Stimulated activated naive CD4-positive, alpha-beta T cell (primary cell): ENCODE measurements around the gene AMIGO3.

ENCODE experiments used
- DNase-seq, 6 experiments: peaks; one replicate each; lab custom pipeline; 2025; lab: John Stamatoyannopoulos, UW

AMIGO3 gene

DNA sequence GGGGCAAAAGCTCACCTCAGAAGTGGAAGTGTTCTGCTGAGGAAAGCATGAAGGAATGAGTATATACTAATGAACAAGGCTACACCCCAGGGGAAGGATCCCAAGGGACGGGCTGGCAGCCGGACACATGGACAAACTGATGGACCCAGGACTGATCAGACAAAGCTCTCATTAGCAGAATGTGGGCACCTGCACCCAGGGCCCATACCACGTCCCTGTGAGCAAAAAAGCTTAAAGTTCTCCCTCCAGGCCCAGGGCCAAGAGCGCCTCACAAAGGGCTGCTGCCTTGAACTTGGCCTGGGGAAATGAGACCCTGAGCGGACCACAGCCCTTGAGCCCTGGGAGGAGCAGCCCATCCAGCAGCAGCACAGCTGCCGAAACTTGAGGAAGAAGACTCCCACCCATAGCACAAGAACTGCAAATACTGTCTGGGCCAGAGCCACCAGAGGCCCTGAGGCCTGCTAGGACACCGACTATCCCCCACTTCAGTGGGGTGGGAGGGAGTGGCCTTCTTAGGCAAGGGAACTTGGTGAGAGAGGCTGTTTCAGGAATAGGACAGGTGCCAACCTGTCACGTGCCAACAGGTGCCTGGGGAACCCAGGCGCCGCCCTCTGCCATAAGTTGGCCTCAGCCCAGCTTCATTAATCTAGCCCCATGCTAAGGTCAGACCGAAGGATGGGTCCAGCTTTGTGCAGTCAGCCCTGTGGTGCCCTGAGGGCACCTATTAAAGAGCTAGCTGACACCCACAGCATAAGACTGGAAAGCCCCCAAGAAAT lies 6.6 kb upstream of the AMIGO3 start:
- DNase-seq: no peak

GRCh38 chr3:49724586-49724985 lies 5.1 kb upstream of the AMIGO3 start:
- DNase-seq: peak in 4 of 6 experiments; percentile 28 to 54 (median 46)

DNA sequence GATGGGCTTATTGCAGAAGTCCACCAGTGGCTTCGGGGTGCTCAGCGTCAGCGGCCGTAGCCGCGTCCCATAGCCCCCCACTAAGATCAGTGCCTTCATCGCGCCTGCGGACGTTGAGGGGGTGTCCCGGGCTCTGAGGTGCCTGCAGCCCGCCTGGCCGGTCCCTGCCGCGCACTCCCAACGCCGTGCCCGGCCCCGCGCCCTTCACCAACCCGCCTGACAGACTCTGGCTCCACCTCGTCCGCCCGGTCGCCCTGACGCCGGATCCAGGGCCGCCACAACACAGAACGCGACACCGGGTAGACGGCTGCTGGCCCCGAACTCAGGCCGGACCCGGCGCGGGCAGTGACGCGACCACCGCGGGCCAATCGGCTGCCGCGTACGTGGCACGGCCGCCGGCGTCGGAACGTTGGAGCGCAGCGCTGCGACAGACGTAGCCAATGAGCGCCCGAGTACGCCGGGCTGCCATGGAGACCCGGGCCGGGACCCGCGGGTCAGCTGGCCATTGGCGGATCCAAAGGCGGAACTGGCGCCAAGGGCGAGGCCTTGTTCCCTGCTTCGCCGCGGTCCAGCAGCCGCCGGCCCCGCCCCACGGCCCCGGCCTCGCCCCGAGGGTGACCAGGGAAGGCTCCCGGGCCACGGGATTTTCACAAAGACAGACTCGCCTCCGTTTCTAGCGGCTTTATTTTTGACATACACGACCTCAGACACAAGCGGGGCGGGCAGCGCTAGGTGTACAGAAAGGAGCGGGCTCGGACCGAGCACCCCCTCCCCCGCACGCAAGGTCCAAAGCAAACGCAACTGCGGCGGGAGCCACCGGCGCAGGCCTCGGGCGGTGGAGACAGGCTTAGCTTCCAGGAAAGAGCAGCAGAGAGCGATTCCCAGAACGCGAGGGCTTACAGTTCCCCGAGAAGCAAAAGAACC lies 4.4 kb upstream of the AMIGO3 start, which contains the start of gene GMPPB:
TSS of gene GMPPB (minus strand) at position 324 of the 924 bp plus-strand sequence. CDS start at position 99, 225 bp downstream.
- DNase-seq: peak; percentile 76 to 89 (median 85)

GRCh38 chr3:49723296-49723627 lies 3.8 kb upstream of the AMIGO3 start:
- DNase-seq: peak; percentile 32 to 62 (median 54)

DNA sequence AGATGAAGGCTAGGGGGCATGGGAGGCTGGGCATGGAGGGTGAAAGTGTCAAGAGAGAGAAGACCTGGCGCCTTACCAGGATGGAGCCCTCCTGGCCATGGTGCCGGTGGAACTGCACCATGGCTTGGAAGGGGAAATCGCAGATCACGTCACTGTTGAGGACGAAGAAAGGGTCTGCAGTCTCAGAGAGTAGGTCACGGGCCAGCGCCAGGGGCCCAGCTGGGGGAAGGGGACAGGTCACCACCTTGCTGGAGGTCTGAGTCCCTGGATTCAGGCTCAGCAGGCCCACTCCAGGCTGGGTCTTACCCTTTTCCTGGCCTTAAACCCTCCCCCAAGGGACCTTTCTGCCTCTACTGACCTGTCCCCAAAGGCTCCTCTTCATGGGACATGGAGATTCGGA lies 3.4 kb upstream of the AMIGO3 start:
- DNase-seq: no peak

DNA sequence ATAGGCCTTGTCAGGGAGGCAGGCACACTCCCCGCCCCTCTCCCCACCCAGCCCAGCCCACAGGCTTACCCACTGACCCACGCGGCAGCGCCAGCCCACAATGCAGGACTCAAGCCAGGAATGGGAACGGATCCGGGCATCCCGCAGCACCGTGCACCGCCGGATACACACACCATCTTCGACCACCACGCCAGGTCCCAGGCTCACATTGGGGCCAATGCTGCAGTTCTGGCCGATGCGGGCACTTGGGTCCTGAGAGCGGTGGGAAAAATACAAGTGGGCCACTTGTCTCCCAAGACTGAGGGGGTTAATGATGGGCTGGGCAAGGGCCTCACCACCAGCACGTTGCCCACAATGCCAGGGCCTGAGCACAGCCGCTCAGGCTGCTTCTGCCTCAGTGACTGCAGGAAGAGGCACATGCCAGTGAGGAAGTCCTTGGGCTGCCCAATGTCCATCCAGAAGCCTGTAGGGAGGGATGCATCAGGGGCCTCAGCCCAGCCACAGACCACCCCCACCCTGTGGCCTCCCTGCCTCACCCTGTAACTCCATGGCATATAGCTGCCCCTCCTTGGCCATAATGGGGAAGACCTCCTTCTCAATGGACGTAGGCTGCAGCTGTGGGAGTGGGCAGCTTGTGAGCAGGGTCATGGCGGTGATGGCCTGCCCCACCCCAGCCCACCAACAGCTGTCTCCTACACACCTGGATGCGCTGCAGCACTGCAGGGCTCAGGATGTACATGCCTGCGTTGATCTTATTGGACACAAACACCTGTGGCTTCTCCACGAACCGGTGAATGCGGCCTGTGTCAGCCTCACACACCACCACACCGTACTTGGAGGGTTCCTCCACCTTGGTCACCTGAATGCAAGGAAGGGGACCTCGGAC lies 2.7 kb upstream of the AMIGO3 start:
- DNase-seq: no peak

DNA sequence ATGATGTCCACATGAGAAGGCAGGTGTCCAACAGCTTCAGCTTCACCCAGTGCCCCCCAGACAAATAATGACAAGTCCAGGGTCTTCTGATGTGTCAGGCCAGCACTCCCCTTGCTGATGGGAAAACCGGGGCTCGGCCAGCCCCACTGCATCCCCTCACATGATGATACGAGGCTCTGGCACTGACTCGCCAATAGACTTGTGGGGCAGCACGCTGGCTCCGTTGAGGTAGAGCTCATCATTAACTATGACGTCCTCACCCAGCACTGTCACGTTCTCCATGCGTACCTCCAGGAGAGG lies 2.1 kb upstream of the AMIGO3 start:
- DNase-seq: no peak

DNA sequence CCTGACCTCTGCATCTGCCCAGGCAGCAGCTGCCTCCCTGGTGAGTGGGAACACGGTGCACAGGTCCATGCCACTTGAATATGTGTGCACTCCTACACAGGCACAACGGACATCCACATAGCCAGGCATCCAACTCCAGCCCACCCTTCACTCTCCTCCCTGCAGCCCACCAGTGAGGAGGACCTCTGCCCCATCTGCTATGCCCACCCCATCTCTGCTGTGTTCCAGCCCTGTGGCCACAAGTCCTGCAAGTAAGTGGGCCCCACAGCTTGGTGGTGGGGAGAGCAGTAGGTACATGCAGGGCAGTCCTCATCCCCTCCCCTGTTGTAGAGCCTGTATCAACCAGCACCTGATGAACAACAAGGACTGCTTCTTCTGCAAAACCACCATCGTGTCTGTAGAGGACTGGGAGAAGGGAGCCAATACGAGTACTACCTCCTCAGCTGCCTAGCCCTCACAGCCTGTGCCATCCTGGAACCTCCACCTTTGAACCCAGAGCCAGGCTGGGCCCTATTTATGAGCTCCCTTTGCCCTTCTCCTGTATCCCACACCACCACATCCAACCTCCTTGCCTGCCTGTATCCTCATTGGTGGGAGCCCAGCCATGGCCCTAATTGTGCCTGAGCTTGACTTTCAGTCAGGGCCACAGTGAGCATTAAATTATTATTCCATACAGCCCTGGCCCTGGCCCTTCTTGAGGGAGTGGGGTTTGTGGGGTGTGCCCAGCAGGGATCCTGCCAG lies 1.5 kb upstream of the AMIGO3 start:
- DNase-seq: no peak

GRCh38 chr3:49718858-49719213 lies 648 bp downstream of the AMIGO3 start:
- DNase-seq: no peak

DNA sequence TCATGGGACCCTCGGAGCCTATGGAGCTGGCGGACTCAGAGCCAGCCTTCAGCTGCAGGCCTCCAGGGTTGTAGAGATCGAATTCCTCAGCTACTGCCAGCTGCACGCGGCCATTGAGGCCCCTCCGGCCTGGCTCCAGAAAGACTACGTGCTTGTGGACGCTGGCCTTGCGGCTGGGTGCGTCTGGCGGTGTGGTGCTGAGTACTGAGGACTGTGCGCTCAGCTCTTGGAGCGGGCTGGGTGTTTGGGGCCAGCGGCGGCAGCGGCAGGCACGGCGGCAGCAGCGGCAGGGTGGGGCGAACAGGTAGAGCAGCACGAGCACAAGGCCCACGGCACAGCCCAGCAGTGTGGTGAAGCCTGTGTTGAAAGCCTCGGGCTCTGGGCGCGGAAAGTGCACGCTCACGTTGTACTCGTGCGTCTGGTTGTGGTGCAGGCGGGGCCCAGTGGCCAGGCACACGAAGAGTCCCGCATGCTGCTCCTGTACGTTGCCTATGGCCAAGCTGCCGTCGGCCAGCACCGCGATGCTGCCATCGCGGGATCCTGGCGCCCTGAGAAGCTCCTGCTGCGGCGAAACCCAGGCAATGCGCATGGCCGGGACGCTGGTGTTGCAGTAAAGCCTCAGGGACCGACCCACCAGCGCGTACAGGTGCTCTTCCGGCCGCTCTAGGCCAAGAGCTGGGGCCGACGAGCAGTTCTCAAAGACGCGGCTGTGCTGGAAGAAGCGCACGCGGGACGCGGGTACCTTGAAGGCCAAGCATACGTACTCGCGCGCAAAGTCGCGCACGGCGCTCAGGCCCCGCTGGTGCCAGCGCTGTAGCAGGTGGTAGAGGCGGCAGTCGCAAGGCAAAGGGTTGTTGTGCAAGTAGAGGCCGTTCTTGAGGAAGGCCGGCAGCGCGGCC lies 1.3 kb downstream of the AMIGO3 start:
- no peak for DNase-seq

- DNase-seq: no peak
These were observed 2.1 kb downstream of the AMIGO3 start for GRCh38 chr3:49717211-49717958.

DNA sequence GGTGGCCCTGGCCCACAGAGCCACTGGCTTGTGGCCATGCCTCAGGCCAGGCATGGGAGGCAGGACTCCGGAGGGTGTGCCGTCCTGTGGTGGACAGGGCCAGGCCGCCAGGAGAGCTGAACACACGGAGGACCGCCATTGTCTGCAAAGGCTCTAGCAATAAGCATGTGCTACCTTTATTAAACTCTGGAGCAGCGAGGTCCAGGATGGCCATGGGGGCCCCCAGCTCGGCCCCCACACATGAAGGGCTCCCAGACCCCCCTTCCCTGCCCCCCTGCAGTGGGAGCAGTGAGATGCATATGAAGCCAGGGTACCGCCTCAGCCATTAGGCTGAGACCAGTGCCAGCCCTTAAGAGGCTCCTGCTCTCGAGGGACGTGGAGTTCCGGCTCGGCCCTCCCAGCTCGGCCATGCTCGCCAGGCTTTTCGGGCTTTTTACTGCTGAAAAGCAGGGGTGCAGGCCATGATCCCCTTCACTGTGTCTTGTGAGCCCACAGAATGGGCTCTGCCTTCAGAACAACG lies 2.7 kb downstream of the AMIGO3 start:
- DNase-seq: no peak

GRCh38 chr3:49716169-49716568 lies 3.3 kb downstream of the AMIGO3 start:
- no peak for DNase-seq

DNA sequence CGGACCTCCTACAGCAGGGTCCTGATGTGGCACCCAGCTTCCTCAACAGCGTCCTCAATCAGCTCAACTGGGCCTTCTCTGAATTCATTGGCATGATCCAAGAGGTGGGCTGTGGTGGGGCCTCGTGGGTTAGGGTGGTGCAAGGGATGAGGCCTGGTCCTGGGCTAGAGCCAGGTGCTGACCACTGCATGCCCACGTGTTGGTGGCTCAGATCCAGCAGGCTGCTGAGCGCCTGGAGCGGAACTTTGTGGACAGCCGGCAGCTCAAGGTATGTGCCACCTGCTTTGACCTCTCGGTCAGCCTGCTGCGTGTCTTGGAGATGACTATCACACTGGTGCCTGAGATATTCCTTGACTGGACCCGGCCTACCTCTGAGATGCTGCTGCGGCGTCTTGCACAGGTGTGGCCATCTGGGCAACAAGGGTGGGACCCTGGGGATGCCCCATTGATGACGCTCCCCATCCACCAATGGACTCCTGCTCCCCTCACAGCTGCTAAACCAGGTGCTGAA lies 3.8 kb downstream of the AMIGO3 start:
- DNase-seq: no peak

- no peak for DNase-seq
These were observed 4.5 kb downstream of the AMIGO3 start for GRCh38 chr3:49714728-49715550.

DNA sequence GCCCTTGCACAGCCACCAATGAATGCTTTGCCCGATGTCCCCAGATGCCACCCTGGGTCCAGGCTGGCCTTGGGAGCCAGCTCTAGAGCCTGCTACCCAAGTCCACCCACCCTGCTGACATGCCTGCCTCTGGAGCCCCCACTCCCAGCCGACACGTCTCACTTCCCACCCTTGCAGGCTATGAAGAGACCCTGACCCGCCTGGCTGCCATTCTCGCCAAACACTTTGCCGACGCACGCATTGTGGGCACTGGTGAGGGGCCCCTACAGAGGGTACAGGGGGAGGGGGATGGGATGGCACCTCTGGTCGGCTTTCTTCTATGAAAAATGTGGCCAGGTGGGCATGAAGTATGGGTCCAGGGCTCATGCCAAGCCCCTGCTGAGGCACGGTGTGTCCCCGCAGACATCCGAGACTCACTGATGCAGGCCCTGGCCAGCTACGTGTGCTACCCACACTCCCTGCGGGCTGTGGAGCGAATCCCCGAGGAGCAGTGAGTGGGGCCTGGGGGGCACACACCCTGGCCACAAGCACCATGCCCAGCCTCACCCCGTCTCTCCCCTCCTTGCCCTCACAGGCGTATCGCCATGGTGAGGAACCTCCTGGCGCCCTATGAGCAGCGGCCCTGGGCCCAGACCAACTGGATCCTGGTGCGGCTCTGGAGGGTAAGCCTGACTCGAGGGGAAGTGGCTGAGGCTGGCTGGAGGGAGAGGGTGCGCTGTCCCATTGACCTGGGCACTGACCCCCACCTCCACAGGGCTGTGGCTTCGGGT lies 6.0 kb downstream of the AMIGO3 start:
- no peak for DNase-seq

DNA sequence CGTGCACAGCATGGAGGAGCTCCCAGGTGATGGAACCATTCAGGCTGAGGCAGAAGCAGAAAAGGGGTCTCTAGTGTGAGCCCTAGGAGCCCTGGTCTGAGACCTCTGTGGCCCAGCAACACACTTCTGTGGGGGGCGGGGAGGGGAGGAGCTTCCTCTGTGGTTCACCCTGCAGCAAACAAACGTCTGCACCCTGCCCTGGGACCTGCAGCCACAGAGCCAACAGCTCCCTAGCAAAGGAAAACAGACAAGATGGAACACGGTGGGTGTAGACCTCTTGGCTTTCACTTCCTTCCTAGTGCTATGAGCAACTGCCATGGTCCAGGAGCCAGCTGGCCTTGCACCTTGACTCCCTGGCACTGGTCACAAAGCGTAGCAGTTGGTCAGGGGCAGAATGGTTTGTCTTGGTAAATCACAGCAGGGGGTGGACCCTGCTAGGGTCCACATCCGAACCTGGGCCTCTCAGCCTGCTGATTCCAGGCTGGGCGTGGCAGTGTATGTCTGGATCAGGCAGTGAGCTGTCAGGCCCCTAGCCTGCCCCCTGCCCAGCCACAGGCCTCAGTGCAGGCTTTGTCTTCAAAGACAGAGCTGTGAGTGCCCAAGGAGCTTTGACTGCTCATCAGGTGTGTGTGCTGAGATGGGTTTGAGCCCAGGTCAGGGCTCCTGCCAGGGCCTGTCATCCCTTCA lies 6.7 kb downstream of the AMIGO3 start:
- DNase-seq: no peak
